Measurements from ENCODE around the gene POLR3C. TPM values are rescaled to one million over a fixed set of nuclear protein-coding genes. Genes with fewer than 3 reads are reported as not detected.

Gene POLR3C
- polyA plus RNA-seq, 3 donors: 14.9 to 17.8 (median 16.1) TPM

DNA sequence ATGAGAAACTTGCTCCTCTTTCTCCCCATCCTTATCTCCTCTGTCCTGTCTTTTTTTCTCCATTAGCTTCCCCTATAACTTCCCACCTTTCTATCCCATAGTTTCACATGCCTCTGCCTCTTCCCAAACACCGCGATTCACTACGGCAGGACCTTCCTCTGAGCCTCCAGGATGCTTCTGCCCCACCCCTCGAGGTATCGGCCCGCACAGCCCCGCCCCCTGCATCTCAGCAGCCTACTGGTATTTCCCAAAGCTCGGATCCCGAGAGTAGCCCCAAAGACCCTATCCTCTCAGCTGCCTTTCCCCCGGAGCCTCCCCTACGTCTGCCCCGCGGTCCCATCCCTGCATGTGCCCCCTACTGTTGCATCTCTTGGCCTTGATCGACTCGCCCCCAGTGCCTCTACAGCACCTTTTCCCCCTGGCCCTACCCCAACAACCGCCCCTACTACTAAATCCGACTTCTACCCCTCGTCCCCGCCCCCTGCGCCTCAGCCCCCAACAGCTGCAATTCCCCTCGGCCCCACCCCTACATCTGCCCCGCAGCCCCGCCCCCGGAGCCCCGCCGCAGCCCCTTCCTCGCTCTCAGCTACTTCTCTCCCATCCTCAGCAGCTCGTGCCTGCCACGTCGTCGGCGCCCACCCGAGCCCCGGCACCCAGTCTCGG, 34.4 kb downstream of the POLR3C start:
- H3K27ac ChIP-seq (ENCODE audit: low read depth, low read length): no peak overlapping the region
- WGBS, 3 donors: 1% methylated on average over 35 of the region's 35 CpGs

DNA sequence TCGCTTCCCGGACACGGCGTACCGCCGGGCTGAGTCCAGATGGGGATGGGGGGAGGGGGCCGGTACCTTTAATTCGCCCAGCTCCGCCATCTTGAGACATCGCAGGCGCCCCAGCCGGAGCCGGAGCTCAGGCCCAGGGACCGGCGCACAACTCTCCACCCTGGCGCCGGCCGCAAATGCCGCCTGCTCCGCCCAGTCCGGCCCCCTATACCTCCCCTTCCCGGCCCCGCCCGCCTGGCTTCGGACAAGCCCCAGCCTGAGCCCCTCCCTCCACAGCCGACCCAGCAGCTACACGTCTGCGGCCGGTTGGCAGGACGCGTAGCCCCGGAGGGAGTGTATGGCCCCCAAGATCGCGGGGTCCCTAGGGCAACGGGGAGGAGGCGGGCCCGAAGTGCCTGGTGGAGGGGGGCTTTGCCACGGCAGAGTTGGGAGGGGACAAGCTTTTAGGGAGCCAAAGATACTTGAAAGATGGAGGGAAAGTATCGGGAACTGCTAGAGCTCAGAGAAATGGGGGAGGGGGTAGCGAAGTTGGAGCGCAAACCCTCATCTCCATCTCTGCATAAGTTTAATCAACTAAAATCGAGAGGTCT, 35.0 kb downstream of the POLR3C start, which contains the start of gene PIAS3:
PIAS3 (minus strand) TSS at position 181 of the 590 bp plus-strand sequence; CDS start at position 90, 91 bp downstream.
- 1% methylated on average over 33 to 42 of the region's 42 CpGs for WGBS, 3 donors
- H3K27ac ChIP-seq (ENCODE audit: low read depth, low read length): peak within 1 kb of the TSS; percentile 9

DNA sequence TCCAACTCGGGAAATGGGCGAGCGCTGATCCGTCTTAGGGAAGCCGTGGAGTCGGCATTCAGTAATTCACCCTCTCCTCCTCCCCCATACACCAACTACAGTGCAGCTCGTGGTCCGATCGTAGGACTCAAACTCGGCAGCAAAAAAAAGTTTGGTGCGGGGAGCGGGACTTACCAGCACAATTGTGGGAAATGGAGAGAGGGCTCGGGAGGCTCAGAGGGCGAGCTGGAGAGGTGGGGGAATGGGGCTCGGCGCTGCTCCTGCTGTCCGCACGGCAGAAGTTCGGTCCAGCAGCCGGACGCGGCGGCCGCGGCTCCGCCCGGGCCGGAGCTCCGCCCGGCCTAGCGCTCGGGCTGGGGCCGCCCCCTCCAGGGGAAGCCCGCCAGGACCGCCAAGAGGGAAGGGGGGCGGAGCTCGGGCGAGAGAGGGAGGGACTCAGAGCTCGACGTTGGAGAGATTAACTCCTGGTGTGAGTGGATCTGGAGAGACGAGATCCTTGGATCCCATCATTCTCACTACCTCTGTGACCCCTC, 35.6 kb downstream of the POLR3C start:
- H3K27ac ChIP-seq (ENCODE audit: low read depth, low read length): peak overlapping the region; percentile 9
- WGBS, 3 donors: 0 to 1% (median 0%) methylated on average over 33 to 41 of the region's 41 CpGs

DNA sequence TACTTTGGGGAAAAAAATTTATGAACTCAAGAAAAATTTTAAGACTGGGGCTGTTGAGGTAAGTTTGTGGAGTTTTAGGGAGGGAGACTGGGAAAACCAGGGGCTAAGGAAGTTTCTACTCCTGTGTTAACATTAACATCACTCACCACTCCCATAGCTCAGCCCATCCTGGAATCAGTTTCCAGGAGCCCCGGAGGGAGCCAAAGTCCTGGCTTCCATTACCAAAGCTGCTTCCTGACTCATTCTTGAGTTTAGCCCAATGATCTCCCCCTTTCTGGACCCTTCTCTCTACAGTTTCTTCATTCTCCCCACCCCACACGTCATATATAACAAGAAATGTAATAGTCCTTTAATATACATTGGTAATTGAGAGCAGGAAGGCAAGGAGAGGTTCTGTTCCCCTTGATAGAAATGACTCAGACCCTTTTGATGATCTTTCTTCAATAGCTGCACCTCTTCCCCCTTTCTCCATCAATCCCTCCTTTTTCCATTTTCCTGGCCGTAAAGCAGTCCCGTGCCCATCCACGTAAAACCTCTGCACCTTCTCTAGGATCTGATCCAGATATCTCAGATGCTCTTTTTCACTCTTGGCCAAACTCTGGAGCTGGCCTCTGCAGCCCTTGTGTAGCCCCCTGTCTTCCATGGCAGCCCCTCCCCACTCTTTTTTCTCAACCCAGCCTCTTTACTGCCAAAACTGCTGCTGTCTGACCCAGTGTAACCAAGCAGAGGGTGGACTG, 39.5 kb downstream of the POLR3C start:
- WGBS, 3 donors: 67 to 73% (median 70%) methylated on average over 5 of the region's 5 CpGs
- H3K27ac ChIP-seq (ENCODE audit: low read depth, low read length): no peak overlapping the region

DNA sequence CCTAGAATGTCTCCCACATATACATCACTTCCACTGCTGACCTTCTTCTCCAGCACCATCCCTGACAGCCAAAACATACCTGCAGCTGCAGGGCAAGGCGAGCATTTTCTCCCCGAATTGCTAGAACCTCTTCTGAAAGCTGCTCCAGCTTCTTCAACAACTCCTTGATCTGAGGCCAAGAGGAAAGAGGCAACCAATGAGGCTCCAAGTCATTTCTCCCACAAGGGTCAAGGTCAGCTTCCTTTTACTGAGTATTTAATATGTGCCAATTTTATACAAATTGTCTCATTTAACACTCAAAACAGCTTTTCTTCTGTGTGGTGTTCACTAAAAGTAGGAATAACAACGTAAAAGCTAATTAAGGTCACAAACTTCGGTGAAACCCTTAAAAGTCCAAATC, 44.2 kb downstream of the POLR3C start:
- 64 to 75% (median 72%) methylated on average over 4 of the region's 4 CpGs for WGBS, 3 donors
- H3K27ac ChIP-seq (ENCODE audit: low read depth, low read length): no peak overlapping the region

DNA sequence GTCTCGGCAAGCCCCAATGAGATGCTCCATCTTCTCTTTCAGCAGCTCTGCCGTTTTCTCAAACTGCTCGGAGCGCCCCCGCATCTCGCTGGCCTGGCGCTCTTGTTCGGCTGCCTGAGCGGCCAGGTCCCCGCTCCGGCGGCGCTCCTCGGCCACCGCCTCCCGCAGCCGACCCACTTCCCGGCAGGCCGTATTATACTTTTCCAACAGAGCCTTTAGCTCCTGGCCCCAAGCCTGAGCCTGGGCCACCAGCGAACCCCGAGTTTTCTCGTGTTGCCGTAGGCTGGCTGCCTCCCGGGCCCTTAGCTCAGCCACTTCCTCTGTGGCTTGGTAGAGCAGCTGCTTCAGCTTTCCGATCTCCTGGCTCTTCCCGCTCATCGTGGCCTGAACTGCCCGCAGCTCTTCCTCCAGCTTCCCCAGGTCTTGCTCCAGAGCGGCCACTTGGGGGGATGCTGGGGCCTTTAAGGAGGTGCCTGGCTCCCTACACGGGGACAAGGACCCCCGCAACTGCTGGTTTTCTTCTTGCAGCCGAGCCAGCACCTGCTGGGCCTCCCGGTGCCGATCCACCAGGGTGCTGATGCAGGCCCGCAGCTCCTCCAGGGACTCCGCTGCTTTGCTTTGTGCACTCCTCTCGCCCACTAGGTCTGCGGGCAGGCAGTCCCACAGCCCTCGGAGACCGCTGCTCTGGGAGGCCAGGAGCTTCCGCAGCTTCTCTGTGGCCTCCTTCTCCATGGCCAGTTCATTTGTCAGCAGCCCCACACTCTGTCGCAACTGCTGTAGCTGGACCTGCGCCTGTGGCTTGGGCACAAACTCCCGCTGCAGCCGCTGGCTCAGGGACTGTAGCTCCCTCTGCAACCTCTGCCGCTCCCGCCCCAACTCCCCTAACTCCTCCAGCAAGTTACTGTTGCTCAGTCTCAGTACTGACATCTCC, 48.3 kb downstream of the POLR3C start:
- WGBS, 3 donors: 12 to 46% (median 15%) methylated on average over 46 to 47 of the region's 47 CpGs
- no peak overlapping the region for H3K27ac ChIP-seq (ENCODE audit: low read depth, low read length)

DNA sequence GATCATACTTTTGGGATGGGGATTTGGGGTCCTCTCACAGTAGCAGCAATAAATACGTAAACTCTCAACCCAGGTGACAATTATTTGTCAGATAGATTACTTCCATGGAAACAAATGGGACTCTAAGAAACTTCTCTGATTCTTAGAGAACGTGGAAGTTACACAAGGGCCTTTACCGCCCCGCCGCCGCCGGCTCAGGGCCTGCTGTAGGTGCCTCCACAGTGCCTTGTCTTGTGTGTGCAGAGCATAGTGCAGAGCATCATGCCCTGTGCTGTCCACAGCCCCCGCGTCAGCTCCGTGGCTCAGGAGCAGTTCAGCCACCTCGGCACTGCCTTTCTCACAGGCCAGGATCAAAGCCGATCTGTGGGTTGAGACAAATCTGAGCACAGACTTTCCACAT, 50.6 kb downstream of the POLR3C start:
- 76 to 95% (median 82%) methylated on average over 12 of the region's 12 CpGs for WGBS, 3 donors
- H3K27ac ChIP-seq (ENCODE audit: low read depth, low read length): no peak overlapping the region

DNA sequence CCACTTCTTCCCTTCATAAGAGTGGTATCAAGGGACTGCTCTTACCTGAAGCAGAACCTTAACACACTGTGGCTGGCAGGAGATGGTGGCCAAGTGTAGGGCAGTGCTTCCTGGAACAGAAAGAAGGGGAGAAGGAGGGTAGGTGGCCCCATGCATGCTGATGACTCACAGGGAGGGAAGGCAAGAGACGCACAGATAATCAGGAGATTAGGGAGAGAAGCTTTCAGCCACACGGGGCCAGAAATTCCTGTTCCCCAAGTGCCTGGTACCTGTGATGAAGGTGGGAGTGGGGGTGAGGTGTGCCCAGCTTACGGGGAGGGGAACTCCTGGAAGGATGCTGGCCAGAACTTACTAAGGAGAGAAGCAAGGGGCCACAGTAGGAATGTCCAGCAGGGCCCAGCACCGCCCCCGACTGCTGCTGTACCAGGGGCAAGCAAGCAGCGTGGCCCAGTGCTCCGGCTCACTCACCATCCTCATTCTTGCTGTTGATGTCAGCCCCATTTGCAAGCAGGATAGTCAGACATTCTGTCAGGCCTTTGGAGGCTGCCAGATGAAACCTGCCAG, 54.0 kb downstream of the POLR3C start:
- H3K27ac ChIP-seq (ENCODE audit: low read depth, low read length): no peak overlapping the region
- 86 to 87% (median 87%) methylated on average over 7 of the region's 7 CpGs for WGBS, 3 donors

DNA sequence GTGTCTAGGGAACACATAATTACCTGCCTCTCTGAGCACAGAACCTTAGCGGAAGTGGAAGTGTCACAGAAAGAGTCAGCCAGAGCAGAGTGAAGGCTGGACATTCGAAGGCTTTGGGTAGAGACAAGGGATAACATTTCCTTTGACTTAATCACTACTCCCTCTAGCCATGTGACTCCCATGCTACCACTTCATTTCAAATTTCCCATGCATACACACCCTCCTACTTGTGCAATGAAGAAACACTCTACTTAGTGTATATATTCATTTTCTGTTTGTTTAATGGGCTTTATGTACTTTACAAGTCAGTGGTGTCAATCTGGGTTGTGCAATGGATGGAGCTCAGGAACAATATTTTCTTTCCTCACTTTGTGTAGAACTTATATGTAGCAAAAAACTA, 54.7 kb downstream of the POLR3C start:
- no peak overlapping the region for H3K27ac ChIP-seq (ENCODE audit: low read depth, low read length)
- 88 to 92% (median 89%) methylated on average over 2 of the region's 2 CpGs for WGBS, 3 donors

DNA sequence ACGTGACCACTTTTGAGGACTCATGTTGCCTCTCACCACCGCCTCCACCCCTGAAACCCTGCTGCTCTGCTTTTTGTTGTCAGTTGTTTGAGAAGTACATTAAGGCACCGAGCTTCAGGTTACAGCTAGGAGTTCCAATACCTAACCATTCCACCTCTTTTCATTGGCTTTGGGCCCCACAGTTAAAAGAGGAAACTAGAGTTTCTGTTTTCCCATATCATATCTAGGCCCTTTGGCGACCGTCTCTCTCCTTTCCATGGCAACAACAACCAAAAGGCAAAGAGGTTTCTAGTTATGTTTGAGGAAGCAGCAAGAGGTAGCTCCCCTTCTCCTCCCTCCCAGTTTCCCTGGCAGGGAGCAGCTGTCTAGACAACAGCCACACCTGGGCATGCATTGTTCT, 55.8 kb downstream of the POLR3C start:
- WGBS, 3 donors: 59 to 70% (median 62%) methylated on average over 5 of the region's 5 CpGs
- H3K27ac ChIP-seq (ENCODE audit: low read depth, low read length): no peak overlapping the region

DNA sequence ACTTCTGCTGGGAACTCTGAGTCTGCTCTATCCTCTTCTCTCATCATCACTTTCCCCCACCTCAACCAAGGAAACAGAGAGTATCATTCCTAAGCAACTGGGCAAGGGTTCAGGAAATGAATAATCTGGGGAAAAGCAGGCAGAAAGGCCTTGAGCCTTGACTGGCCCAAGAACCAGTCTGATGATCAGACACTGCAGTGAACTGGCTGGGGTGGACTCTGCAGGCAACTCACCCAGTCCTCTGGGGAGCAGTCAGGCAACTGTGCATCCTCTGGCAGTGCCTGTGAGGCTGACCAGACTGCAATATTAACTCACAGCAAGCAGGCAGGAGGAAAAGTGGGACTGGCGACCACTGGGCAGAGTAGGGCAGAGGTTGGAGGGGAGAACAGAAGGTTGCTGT, 60.7 kb downstream of the POLR3C start:
- H3K27ac ChIP-seq (ENCODE audit: low read depth, low read length): no peak overlapping the region
- WGBS, 3 donors: 84 to 95% (median 95%) methylated on average over 1 of the region's 1 CpG

DNA sequence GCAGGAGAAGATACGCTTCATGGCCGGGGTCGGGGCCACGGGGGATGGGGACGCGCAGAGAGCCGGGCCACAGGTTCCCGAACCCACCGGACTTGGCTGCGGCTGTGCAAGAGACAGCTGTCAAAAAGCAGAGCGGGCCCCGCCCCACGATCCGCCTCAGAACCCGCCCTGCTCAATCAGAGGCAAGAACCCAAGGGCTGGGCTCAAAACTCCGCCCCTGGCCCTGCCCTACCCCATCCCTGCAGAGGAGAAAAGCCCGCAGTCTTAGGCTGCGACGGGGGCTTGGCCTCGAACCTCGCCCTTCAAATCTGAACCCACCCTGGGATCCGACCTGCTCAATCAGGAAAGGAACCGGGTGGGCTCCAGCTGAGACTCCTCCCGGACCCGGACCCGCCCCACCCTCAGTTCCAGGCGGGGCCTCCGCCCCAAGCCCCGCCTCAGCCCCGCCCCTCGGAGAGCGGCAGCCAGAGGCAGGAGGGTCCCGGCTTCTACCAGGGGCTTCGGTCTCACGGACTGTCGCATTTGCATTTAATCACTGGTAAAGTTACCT, 61.8 kb downstream of the POLR3C start, which contains the start of gene ANKRD35:
ANKRD35 (minus strand) TSS at position 129 of the 550 bp plus-strand sequence; CDS start at position 21, 108 bp downstream.
- WGBS, 3 donors: 1 to 2% (median 1%) methylated on average over 36 of the region's 36 CpGs
- no peak within 1 kb of the TSS for H3K27ac ChIP-seq (ENCODE audit: low read depth, low read length)

DNA sequence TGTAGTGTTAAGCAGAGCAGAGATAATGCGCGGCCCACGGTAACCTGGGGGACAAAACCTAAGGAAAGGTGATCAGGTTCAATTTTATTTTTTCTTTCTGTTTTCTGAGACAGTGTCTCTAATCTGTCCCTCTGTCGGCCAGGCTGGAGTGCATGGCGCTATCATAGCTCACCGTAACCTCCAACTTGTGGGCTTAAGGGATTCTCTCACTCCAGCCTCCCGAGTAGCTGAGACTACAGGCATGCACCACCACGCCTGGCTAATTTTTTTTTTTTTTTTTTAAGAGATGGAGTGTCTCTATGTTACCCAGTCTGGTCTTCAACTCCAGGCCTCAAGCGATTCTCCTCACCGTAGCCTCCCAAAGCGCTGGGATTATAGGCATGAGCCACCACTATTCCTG, 62.4 kb downstream of the POLR3C start:
- H3K27ac ChIP-seq (ENCODE audit: low read depth, low read length): no peak overlapping the region

DNA sequence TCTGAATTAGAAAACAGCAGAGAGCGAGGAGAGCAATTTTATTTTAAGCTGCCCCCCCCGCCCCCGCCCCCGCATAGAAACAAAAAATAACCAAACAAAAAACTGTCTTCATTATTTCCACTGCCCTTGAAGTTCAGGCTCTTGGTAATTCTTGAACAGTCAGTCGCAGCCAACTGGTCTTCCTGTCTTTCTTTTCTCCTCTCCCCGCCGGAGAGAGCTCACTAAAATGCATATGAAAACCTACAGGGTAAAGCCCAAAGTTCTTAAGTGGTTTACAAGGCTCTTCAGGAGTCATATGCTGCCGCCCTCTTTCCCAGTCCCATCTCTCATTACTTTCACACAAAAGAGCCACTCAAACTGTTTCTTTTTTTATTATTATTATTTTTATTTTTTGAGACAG, 62.8 kb downstream of the POLR3C start:
- WGBS, 3 donors: 67% methylated on average over 8 of the region's 8 CpGs
- H3K27ac ChIP-seq (ENCODE audit: low read depth, low read length): no peak overlapping the region

More for the DNA sequence above, 62.4 kb downstream of the POLR3C start:
- 41 to 48% (median 48%) methylated on average over 11 of the region's 11 CpGs for WGBS, 3 donors

DNA sequence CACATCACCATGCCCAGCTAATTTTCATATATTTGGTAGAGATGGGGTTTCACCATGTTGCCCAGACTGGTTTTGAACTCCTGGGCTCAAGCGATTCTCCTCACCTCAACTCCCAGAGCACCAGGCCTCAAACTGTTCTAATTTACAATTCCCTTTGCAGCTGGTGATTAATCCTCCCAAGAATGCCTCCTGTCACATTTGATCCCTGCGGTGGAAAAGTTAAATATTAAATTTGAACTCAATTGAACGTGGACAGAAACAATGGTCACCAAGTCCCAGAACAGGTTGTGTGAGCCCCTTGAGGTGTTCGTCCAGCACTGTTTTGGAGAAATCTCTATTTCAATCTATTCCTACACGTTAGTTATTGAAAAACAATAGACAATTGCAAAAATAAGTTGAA, 63.6 kb downstream of the POLR3C start:
- 49 to 85% (median 80%) methylated on average over 5 of the region's 5 CpGs for WGBS, 3 donors
- no peak overlapping the region for H3K27ac ChIP-seq (ENCODE audit: low read depth, low read length)

DNA sequence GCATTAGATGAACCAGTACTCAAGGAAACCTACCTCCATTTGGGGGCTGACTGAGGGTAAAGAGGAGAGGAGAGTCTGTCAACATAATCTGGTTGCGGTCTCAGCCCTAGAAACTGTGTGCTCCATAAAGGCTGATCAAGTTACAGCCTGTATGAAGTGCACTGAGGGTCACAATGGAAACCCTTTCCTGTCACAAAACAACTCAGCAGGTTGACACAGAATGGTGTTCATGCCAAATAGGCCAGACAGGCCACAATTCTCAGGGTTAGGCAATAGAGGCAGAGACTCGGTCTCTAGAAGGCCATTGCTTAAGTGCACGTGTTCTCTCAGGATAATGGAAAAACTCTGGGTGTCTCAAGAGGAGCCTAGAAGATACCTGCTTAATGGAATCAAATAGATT, 65.7 kb downstream of the POLR3C start:
- WGBS, 3 donors: 73 to 91% (median 76%) methylated on average over 3 of the region's 3 CpGs
- no peak overlapping the region for H3K27ac ChIP-seq (ENCODE audit: low read depth, low read length)

DNA sequence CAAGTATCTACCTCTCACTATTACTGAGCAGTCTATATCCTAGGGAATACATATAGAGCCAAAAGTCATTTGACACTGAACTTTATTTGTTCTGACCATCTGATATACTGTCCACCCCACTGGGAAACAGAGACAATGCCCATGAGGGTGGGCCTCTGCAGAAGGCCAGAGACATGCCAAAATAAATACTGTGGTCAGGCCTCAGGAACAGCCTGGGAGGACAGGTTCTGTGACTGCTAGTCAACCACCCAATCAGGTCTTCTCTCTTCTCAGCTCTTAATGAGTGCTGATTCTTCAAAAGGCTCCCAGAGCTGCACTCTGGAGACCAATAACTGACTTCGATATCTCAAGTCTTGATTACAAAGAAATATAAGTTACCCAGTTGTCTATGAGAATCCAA, 67.1 kb downstream of the POLR3C start:
- H3K27ac ChIP-seq (ENCODE audit: low read depth, low read length): no peak overlapping the region
- 8 to 54% (median 20%) methylated on average over 1 of the region's 1 CpG for WGBS, 3 donors

Data from adipose tissue (tissue), 3 donors.